Colonic mucosa (tissue), 4 donors: Measurements from ENCODE around the gene TAGLN. TPM values are rescaled to one million over a fixed set of nuclear protein-coding genes. Genes with fewer than 3 reads are reported as not detected.
"Not testable (repeated sequence)": the region's sequence is repeated elsewhere in the genome, so short reads cannot be mapped to it uniquely, and the experiment has no call there.

Experiments
- DNase-seq: peaks from one replicate; pipeline ENCODE4 v3.0.0-alpha.2; 2020
- H3K27ac ChIP-seq: fragments of 200-600 bp; one replicate; pipeline ENCODE4 v1.8.0; 2021
- H3K27me3 ChIP-seq: fragments of 200-600 bp; one replicate; pipeline ENCODE4 v1.8.0; 2021
- H3K36me3 ChIP-seq: fragments of 200-600 bp; one replicate; pipeline ENCODE4 v1.8.0; 2021
- H3K4me1 ChIP-seq: fragments of 200-600 bp; one replicate; pipeline ENCODE4 v1.8.0; 2021; ENCODE audit warnings: mild to moderate bottlenecking
- H3K4me3 ChIP-seq: fragments of 200-600 bp; one replicate; pipeline ENCODE4 v1.8.0; 2021
- H3K9ac ChIP-seq, 2 donors: one replicate each; pipeline ENCODE4 v1.7.0; 2013; ENCODE audit warnings: control low read depth in 2 of 2, low read depth in 2 of 2, low read length in 2 of 2
- H3K9me3 ChIP-seq: fragments of 200-600 bp; one replicate; pipeline ENCODE4 v1.8.0; 2021
- intact Hi-C: fragments of 100-400 bp; cut with DNase I; formaldehyde crosslinking; loops from one replicate; pipeline ENCODE4 v1.14.1; 2022
- total RNA-seq, 2 donors: library from RNA; stranded (reverse); fragmentation: NEBNext Ultra II Directional in 1 of 2; extraction: Animal tissue kit (Norgen Biotek cat#: 25700) in 1 of 2; gene quantifications; one replicate each; pipeline ENCODE4 v1.2.1, GENCODE V29; 2021
- TF ChIP-seq, protein P1 (sequence below): fragments of 200-600 bp; IDR thresholded peaks from one replicate; pipeline ENCODE4 v1.8.0; 2022; ENCODE audit warnings: antibody characterized with exemption, mild to moderate bottlenecking
- donor health status: healthy.
- donor health status: DM: no; HTN: no; CAD: no.
- donor health status: DM: no; HTN: no; CAD: no.

The TAGLN gene
- total RNA-seq, 2 donors from 2014 or later: 86.8 to 989 TPM

DNA sequence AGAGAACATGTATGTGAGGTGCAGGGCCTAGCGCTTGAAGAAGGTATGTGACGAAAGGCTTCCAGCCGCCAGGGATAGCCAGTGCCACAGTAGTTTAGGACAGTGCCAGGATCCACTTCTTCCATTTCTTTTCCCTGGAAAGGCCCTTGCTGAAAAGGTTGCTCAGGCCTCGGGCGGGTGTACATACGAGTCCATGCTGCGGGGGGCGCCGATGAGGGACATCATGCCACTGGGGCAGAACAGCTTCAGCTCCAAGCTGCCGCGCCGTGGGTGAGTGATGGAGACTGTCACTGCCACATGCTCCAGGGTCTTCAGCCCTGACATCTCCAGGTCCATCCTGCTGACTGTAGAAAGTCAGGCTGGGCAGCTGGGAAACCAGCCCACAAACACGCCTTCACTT is 9.5 kb downstream of the TAGLN start:
- intact Hi-C loops, H3K9me3 ChIP-seq, H3K4me3 ChIP-seq: not testable (repeated sequence)

DNA sequence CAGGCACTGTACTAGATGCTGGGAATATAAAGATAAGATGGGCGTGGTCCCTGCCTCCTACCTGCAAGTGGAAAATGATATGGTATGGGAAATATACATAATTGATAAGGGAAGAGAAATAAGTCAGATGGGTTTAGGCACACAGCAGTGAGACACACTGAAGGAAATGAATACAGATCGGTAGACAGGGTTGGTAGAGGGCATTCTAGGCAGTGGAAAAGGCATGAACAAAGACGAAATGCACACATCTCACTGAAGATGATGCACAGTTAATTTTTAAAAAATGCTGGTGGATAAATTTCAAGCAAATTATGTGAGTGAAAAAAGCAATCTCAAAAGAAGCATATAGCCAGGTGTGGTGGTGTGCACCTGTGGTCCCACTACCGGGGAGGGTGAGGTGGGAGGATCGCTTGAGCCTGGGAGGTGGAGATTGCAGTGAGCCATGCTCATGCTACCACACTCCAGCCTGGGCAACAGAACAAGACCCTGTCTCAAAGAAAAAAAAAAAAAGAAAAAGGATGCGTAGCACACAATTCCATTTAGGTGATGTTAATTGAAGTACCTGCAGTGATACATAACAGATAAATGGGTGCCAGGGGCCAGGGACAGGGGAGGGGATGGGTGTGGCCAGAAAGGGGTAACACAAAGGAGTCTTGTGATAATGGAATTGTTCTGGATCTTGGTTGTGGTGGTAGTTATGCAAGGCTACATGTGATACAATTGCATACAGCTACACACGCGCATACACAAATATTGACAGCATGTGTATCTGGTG is 10.4 kb downstream of the TAGLN start:
- H3K27me3 ChIP-seq, H3K4me1 ChIP-seq, H3K9ac ChIP-seq, DNase-seq, intact Hi-C loops, H3K27ac ChIP-seq, H3K4me3 ChIP-seq, H3K36me3 ChIP-seq, H3K9me3 ChIP-seq: not testable (repeated sequence)

More for the DNA sequence above, 9.5 kb downstream of the TAGLN start:
- not testable (repeated sequence) for H3K4me1 ChIP-seq, H3K27me3 ChIP-seq, DNase-seq, H3K27ac ChIP-seq, H3K36me3 ChIP-seq, H3K9ac ChIP-seq

DNA sequence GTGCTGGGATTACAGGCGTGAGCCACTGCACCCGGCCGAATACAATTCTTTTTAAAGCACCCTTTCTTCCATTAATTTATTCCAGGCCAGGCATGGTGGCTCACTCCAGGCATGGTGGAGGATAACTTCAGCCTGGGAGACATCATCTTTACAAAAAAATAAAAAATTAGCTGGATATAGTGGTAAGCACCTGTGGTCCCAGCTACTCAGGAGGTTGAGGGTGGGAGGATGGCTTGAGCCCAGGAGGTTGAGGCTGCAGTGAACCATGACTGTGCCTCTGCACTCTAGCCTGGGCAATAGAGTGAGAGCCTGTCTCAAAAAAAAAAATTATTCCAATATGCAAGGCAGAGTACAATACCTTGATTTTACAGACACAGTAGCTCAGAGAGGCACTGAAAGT is 11.4 kb downstream of the TAGLN start:
- TF ChIP-seq, protein P1, sequence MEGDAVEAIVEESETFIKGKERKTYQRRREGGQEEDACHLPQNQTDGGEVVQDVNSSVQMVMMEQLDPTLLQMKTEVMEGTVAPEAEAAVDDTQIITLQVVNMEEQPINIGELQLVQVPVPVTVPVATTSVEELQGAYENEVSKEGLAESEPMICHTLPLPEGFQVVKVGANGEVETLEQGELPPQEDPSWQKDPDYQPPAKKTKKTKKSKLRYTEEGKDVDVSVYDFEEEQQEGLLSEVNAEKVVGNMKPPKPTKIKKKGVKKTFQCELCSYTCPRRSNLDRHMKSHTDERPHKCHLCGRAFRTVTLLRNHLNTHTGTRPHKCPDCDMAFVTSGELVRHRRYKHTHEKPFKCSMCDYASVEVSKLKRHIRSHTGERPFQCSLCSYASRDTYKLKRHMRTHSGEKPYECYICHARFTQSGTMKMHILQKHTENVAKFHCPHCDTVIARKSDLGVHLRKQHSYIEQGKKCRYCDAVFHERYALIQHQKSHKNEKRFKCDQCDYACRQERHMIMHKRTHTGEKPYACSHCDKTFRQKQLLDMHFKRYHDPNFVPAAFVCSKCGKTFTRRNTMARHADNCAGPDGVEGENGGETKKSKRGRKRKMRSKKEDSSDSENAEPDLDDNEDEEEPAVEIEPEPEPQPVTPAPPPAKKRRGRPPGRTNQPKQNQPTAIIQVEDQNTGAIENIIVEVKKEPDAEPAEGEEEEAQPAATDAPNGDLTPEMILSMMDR: no peak
- no peak overlapping the region for H3K9ac ChIP-seq
- no peak overlapping the region for H3K4me3 ChIP-seq
- DNase-seq: no peak
- no peaks in the 10 kb centered on the region for H3K9me3 ChIP-seq
- no peaks in the 10 kb centered on the region for H3K27me3 ChIP-seq
- peaks cover 7% of the 10 kb centered on the region for H3K36me3 ChIP-seq
- intact Hi-C loops: no loop called here
- H3K27ac ChIP-seq: no peak overlapping the region
- H3K4me1 ChIP-seq: no peaks in the 10 kb centered on the region

DNA sequence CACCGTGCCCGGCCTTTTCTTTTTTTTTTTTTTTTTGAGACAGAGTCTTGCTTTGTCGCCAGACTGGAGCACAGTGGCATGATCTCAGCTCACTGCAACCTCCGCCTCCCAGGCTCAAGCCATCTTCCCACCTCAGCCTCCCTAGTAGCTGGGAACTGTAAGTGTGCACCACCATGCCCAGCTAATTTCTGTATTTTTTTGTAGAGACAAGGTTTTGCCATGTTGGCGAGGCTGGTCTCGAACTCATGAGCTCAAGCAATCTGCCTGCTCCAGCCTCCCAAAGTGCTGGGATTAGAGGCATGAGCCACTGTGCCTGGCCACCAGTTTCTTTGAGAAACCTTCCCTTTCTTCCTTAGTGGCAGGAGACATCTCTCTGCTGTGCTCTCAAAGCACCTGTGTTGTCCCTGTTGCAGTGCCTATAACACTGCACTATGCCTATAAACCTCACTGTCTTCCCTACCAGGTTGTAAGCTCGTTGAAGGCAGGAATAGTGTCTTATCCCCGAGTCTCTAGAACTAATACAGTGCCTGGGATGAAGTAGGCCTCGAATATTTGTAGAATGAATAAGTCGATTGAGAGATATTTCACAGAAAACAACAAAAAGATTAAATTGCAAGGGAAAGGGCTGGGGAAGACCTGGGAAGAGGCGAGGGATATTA is 13.7 kb downstream of the TAGLN start:
- Histone ChIP-seq H3K4me1 (no peaks in the 10 kb centered on the region), H3K36me3 (peaks cover 15% of the 10 kb centered on the region), H3K9ac (no peak overlapping the region), H3K9me3 (no peaks in the 10 kb centered on the region), H3K27me3 (no peaks in the 10 kb centered on the region), H3K4me3 (no peak overlapping the region), H3K27ac (no peak overlapping the region)
- TF ChIP-seq, protein P1: no peak
- DNase-seq: no peak
- intact Hi-C loops: no loop called here

DNA sequence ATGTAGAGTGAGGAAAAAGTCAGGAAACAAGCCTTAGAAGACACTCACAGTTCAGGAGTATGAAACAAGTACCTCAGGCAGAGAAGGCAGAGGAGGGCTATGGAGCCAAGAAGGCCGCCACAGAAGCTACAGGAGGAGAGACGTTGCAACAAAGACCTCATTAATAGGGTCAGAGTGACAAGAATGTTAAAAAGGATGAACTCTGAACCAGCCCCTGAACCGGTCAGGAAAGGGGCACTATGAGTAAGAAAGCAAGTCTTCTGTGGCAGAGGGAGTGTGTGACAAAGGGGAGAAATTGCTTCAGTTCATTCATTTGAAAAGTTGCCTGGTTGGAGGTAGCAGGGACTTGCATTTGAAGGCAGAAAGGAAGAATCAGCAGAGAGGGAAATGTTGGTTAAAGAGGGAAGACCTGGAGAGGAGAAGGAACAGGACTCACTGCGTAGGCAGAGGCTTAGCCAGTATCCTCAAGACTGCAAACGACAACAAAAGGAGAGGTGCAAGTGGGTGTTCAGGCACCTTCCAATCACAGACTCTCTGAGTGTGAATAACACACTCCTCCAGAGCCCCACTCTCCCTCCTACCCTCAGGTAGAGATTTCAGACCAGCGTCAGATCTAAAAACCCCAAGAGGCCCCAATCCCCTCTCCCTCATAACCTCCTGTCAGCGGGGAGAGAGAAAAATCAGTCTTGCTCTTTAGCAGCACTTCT is 15.4 kb downstream of the TAGLN start:
- intact Hi-C loops: no loop called here
- H3K27ac ChIP-seq: no peak overlapping the region
- H3K9me3 ChIP-seq: no peaks in the 10 kb centered on the region
- H3K27me3 ChIP-seq: no peaks in the 10 kb centered on the region
- peaks cover 31% of the 10 kb centered on the region for H3K36me3 ChIP-seq
- no peak overlapping the region for H3K9ac ChIP-seq
- no peak for DNase-seq
- no peaks in the 10 kb centered on the region for H3K4me1 ChIP-seq
- H3K4me3 ChIP-seq: no peak overlapping the region
- TF ChIP-seq, protein P1: no peak

DNA sequence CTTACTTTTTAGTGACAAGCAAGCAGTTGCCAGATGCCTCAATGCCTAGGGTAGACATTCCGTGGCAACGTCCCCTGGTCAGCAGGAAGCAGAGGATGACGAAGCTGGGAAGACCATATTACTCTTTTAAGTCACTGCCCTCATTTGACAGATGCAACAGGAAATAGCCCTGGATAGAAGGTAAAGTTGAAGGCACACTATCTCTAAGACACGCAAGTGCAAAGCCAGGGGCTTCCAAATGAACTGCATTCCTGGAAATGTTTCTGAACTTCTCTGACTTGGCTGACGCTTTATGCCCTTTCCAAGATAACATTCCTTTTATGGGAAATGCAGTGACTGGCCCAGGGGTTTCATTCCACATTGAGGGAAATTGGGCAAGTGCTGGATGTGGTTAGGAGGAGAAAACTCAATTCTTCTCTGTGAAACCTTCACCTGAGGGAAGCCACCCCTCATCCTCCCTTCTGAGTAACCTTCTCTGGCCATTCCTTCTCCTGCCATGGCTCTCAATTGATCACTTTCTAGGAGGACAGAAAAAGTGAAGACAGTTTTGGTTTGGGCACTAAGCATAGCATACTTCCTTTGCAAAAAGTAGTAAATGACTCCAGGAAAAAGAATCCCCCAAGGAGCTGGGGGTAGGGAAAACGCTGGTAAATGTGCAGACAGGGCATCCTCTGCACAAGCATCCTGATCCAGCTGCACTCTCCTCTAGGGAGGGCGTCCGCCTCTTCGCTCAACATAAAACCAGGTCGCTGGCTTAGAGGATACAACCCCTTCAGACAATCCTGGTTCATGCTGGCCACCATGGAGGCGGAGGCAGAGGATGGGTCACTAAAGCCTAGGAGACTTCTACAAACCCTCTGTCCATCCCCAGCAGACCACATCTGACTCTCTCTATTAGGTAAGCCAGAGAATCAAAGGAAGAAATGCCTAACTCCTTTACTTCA is 18.2 kb downstream of the TAGLN start:
- no peak for DNase-seq
- no peaks in the 10 kb centered on the region for H3K9me3 ChIP-seq
- no peaks in the 10 kb centered on the region for H3K27me3 ChIP-seq
- intact Hi-C loops: no loop called here
- H3K27ac ChIP-seq: peak overlapping the region; percentile 67
- H3K4me3 ChIP-seq: no peak overlapping the region
- no peak overlapping the region for H3K9ac ChIP-seq
- peaks cover 17% of the 10 kb centered on the region for H3K4me1 ChIP-seq
- H3K36me3 ChIP-seq: peaks cover 37% of the 10 kb centered on the region
- TF ChIP-seq, protein P1: no peak
